Endothelial cell of umbilical vein (primary cell): ENCODE results near the gene PKNOX1. TPM values are rescaled to one million over a fixed set of nuclear protein-coding genes. Genes with fewer than 3 reads are reported as not detected.

Source experiments
- BruUV-seq: library from RNA; stranded (reverse); fragments of 400-500 nt; replicated peaks from 2 replicates; lab custom pipeline; 2021; lab: Mats Ljungman, UMichigan
- CTCF ChIA-PET: fragments of 300-600, 350-600 bp; sonication (Branson Sonifier 250); formaldehyde crosslinking; loops from one replicate; lab custom pipeline; 2021; ENCODE audit warnings: antibody characterized with exemption, inconsistent platforms; lab: Charles Lee
- POLR2A ChIA-PET: fragments of 300-600, 350-600 bp; sonication (Branson Sonifier 250); formaldehyde crosslinking; loops from one replicate; lab custom pipeline; 2021; ENCODE audit warnings: antibody characterized with exemption, inconsistent platforms; lab: Charles Lee
- DNase-seq: peaks from one replicate; pipeline ENCODE4 v3.0.0-alpha.2; 2011; ENCODE audit warnings: low read depth, low spot score
- FAIRE-seq: peaks from 2 replicates; lab custom pipeline; 2011; peaks lifted over from hg19 to GRCh38; lab: Jason Lieb, UNC
- H2AFZ ChIP-seq: 2 replicates; pipeline ENCODE4 v1.6.0; 2012; ENCODE audit warnings: low read depth, low read length, control low read depth, inconsistent platforms
- H3K27ac ChIP-seq: 2 replicates; pipeline ENCODE4 v1.5.1; 2011; ENCODE audit warnings: low read depth, mild to moderate bottlenecking, control low read depth, low read length, moderate library complexity; ENCODE audit not compliant: insufficient read depth
- H3K27me3 ChIP-seq, 2 experiments: 2 replicates each; pipeline versions ENCODE4 v1.6.0 to v1.6.1; 2011; ENCODE audit warnings: low read length in 2 of 2, mixed read lengths in 1 of 2; ENCODE audit not compliant: control insufficient read depth in 2 of 2, insufficient read depth in 2 of 2
- H3K36me3 ChIP-seq, 2 experiments: 2 replicates in 1 of 2; 3 replicates in 1 of 2; pipeline ENCODE4 v1.5.1; 2011; ENCODE audit warnings: low read length in 2 of 2, mild to moderate bottlenecking in 1 of 2, moderate library complexity in 1 of 2; ENCODE audit not compliant: control insufficient read depth in 2 of 2, insufficient read depth in 2 of 2; ENCODE audit errors: extremely low read depth in 1 of 2
- H3K4me1 ChIP-seq: 3 replicates; pipeline ENCODE4 v1.5.1; 2011; ENCODE audit warnings: mild to moderate bottlenecking, low read length; ENCODE audit not compliant: control insufficient read depth, insufficient read depth; ENCODE audit errors: extremely low read depth
- H3K4me2 ChIP-seq: 2 replicates; pipeline ENCODE4 v1.6.1; 2011; ENCODE audit warnings: low read length, control low read depth, mixed read lengths; ENCODE audit not compliant: insufficient read depth
- H3K4me3 ChIP-seq, 3 experiments: fragments of 200-600 bp in 1 of 3; sonication (generic), shearing (Covaris generic) in 1 of 3; replicated peaks in 1 of 3; 2 replicates each; pipeline ENCODE4 v1.5.1; 2011 to 2016; ENCODE audit warnings: control low read depth in 3 of 3, low read length in 3 of 3, mild to moderate bottlenecking in 2 of 3, inconsistent platforms in 1 of 3, low read depth in 1 of 3, moderate library complexity in 1 of 3; ENCODE audit not compliant: insufficient read depth in 1 of 3
- H3K79me2 ChIP-seq: 2 replicates; pipeline ENCODE4 v1.6.0; 2012; ENCODE audit warnings: low read length, inconsistent platforms; ENCODE audit not compliant: control insufficient read depth, insufficient read depth
- H3K9ac ChIP-seq: replicated peaks from 2 replicates; pipeline ENCODE3; 2011; ENCODE audit warnings: low read length, control low read depth; ENCODE audit not compliant: insufficient read depth; ENCODE audit errors: extremely low read depth
- H3K9me1 ChIP-seq: replicated peaks from 3 replicates; pipeline ENCODE4 v1.6.0; 2011; ENCODE audit warnings: mild to moderate bottlenecking, low read length; ENCODE audit not compliant: control insufficient read depth, insufficient read depth; ENCODE audit errors: extremely low read depth
- H3K9me3 ChIP-seq: replicated peaks from 2 replicates; pipeline ENCODE4 v1.5.1; 2012; ENCODE audit warnings: low read length, inconsistent platforms; ENCODE audit not compliant: control insufficient read depth, insufficient read depth
- H4K20me1 ChIP-seq: replicated peaks from 2 replicates; pipeline ENCODE3; 2011; ENCODE audit warnings: mild to moderate bottlenecking, low read length; ENCODE audit not compliant: control insufficient read depth, insufficient read depth; ENCODE audit errors: extremely low read depth
- EZH2 ChIP-seq: IDR thresholded peaks from 2 replicates; pipeline ENCODE4 v1.6.1; 2012; ENCODE audit warnings: borderline replicate concordance, low read depth, mild to moderate bottlenecking, moderate library complexity, low read length, inconsistent platforms; ENCODE audit not compliant: severe bottlenecking
- FOS ChIP-seq: IDR thresholded peaks from 2 replicates; pipeline ENCODE4 v1.6.1; 2011; ENCODE audit warnings: mild to moderate bottlenecking, low read length, moderate library complexity, borderline replicate concordance; ENCODE audit not compliant: insufficient read depth
- GATA2 ChIP-seq: IDR thresholded peaks from 2 replicates; pipeline ENCODE4 v1.7.0; 2011; ENCODE audit warnings: low read depth, mild to moderate bottlenecking, moderate library complexity, mixed read lengths, low read length; ENCODE audit not compliant: insufficient read length, insufficient read depth
- JUN ChIP-seq: IDR thresholded peaks from 2 replicates; pipeline ENCODE4 v1.6.1; 2011; ENCODE audit warnings: borderline replicate concordance, low read depth; ENCODE audit not compliant: insufficient read length, insufficient read depth
- MYC ChIP-seq: IDR thresholded peaks from one replicate; pipeline ENCODE4 v1.6.1; 2011; ENCODE audit warnings: mild to moderate bottlenecking, low read depth, low read length
- POLR2A ChIP-seq: IDR thresholded peaks from 2 replicates; pipeline ENCODE4 v1.6.1; 2012; ENCODE audit warnings: low read depth, mild to moderate bottlenecking, control low read depth, low read length
- POLR2AphosphoS5 ChIP-seq: IDR thresholded peaks from 2 replicates; pipeline ENCODE4 v1.6.1; 2012; ENCODE audit warnings: low read depth, mild to moderate bottlenecking, control low read depth, low read length, moderate library complexity; ENCODE audit not compliant: insufficient read depth
- dilution Hi-C: fragments of 300-500 bp; cut with MboI; formaldehyde crosslinking; loops from one replicate; pipeline ENCODE4 v1.15.0; 2019; ENCODE audit warnings: low sequenced_read_pairs; ENCODE audit not compliant: extremely low pct_ligation_motif_present
- intact Hi-C: fragments of 100-400 bp; cut with micrococcal nuclease; formaldehyde crosslinking; loops from one replicate; pipeline ENCODE4 v1.10.0; 2022
- polyA plus RNA-seq, 4 experiments: library from polyadenylated mRNA; depleted of rRNA in 3 of 4; stranded (reverse) in 3 of 4; unstranded in 1 of 4; fragments of >200 nt; gene quantifications; 2 replicates each; pipeline versions ENCODE4 v1.2.1 to v1.2.3, GENCODE V29; 2011 to 2012; ENCODE audit warnings: missing spikeins in 1 of 4
- total RNA-seq: library from RNA; stranded (reverse); gene quantifications from 2 replicates; pipeline ENCODE4 v1.2.3, GENCODE V29; 2021
- TF ChIP-seq, protein P1 (sequence below), 2 donors: IDR thresholded peaks; 1 replicate in 1 of 2; 2 replicates in 1 of 2; pipeline ENCODE4 v1.5.1; 2011; ENCODE audit warnings: low read length in 2 of 2, mild to moderate bottlenecking in 2 of 2, moderate library complexity in 2 of 2, control low read depth in 1 of 2, inconsistent platforms in 1 of 2, low read depth in 1 of 2; ENCODE audit not compliant: insufficient read depth in 1 of 2; ENCODE audit errors: extremely low read depth in 1 of 2
- TF ChIP-seq, protein P2 (sequence below): IDR thresholded peaks from 2 replicates; pipeline ENCODE4 v1.6.1; 2011; ENCODE audit not compliant: insufficient read depth, insufficient read length

PKNOX1 gene
- total and polyA plus RNA-seq, 2 donors (not counting 3 experiments of a cell fraction or from before 2014, with no cell fraction given) = 16.6 to 23.6 TPM

- DNase-seq (no peak), FAIRE-seq (no peak)
- H2AFZ ChIP-seq = no peak overlapping the region
- TF ChIP-seq, protein P1, sequence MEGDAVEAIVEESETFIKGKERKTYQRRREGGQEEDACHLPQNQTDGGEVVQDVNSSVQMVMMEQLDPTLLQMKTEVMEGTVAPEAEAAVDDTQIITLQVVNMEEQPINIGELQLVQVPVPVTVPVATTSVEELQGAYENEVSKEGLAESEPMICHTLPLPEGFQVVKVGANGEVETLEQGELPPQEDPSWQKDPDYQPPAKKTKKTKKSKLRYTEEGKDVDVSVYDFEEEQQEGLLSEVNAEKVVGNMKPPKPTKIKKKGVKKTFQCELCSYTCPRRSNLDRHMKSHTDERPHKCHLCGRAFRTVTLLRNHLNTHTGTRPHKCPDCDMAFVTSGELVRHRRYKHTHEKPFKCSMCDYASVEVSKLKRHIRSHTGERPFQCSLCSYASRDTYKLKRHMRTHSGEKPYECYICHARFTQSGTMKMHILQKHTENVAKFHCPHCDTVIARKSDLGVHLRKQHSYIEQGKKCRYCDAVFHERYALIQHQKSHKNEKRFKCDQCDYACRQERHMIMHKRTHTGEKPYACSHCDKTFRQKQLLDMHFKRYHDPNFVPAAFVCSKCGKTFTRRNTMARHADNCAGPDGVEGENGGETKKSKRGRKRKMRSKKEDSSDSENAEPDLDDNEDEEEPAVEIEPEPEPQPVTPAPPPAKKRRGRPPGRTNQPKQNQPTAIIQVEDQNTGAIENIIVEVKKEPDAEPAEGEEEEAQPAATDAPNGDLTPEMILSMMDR (IDR thresholded peaks at IDR 0.05; ENCODE audit: extremely low read depth in 1 of 2, insufficient read depth in 1 of 2, low read depth in 1 of 2, low read length in 2 of 2) = no peak
- TF ChIP-seq FOS (no peak), GATA2 (no peak), POLR2A (no peak), POLR2AphosphoS5 (no peak), EZH2 (no peak), MYC (no peak), JUN (no peak)
- TF ChIP-seq, protein P2, sequence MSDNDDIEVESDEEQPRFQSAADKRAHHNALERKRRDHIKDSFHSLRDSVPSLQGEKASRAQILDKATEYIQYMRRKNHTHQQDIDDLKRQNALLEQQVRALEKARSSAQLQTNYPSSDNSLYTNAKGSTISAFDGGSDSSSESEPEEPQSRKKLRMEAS = no peak
- H3K9me3 ChIP-seq = no peaks in the 10 kb centered on the region
- dilution Hi-C loops = no loop called here
- ChIA-PET CTCF (interaction anchor here (0.6 kb wide), 1 partner anchor 89 kb away, joined by 3 read pairs; no protein-coding TSS in a partner anchor), POLR2A (no interaction called here)
- no peak overlapping the region for H3K4me2 ChIP-seq
- H3K79me2 ChIP-seq = no peaks in the 10 kb centered on the region
- no peaks in the 10 kb centered on the region for H3K9me1 ChIP-seq
- no TSS peak for BruUV-seq
- no peaks in the 10 kb centered on the region for H3K36me3 ChIP-seq
- no peaks in the 10 kb centered on the region for H4K20me1 ChIP-seq
- H3K27ac ChIP-seq = no peak overlapping the region
- no peak overlapping the region for H3K9ac ChIP-seq
- no peak overlapping the region for H3K4me3 ChIP-seq
- H3K4me1 ChIP-seq = no peaks in the 10 kb centered on the region
- intact Hi-C loops = no loop called here
- no peaks in the 10 kb centered on the region for H3K27me3 ChIP-seq
These were observed 44.4 kb upstream of the PKNOX1 start for GRCh38 chr21:42929969-42930368.
